ENCODE measurements around the gene LDHD. TPM values are rescaled to one million over a fixed set of nuclear protein-coding genes. Genes with fewer than 3 reads are reported as not detected.
"Not testable (repeated sequence)": the region's sequence is repeated elsewhere in the genome, so short reads cannot be mapped to it uniquely, and the experiment has no call there.

LDHD gene
- total RNA-seq, 1 experiment from 2014 or later: 0.96 TPM

- peak; percentile 15 for DNase-seq (ENCODE audit: low read depth)
Measured at GRCh38 chr16:75099738-75100602, 16.6 kb downstream of the LDHD start.

- no peak for DNase-seq (ENCODE audit: low read depth)
Measured at GRCh38 chr16:75099075-75099667, 17.4 kb downstream of the LDHD start.

- DNase-seq (ENCODE audit: low read depth): no peak
Measured at GRCh38 chr16:75097941-75098901, 18.4 kb downstream of the LDHD start.

GRCh38 chr16:75097191-75097761 is 19.3 kb downstream of the LDHD start:
- no peak for DNase-seq (ENCODE audit: low read depth)

- no peak for DNase-seq (ENCODE audit: low read depth)
Measured at GRCh38 chr16:75096656-75097055, 19.9 kb downstream of the LDHD start.

GRCh38 chr16:75095204-75095621 is 21.4 kb downstream of the LDHD start:
- no peak for DNase-seq (ENCODE audit: low read depth)

GRCh38 chr16:75093598-75094540 is 22.7 kb downstream of the LDHD start:
- DNase-seq (ENCODE audit: low read depth): no peak

- no peak for DNase-seq (ENCODE audit: low read depth)
Measured at GRCh38 chr16:75092777-75093176, 23.8 kb downstream of the LDHD start.

GRCh38 chr16:75091619-75092018 is 25.0 kb downstream of the LDHD start:
- not testable (repeated sequence) for DNase-seq (ENCODE audit: low read depth)

- DNase-seq (ENCODE audit: low read depth): not testable (repeated sequence)
Measured at GRCh38 chr16:75090899-75091298, 25.7 kb downstream of the LDHD start.

- DNase-seq (ENCODE audit: low read depth): no peak
Measured at GRCh38 chr16:75089486-75090202, 26.9 kb downstream of the LDHD start.

GRCh38 chr16:75088934-75089333 is 27.6 kb downstream of the LDHD start:
- no peak for DNase-seq (ENCODE audit: low read depth)

- no peak for DNase-seq (ENCODE audit: low read depth)
Measured at GRCh38 chr16:75088216-75088615, 28.4 kb downstream of the LDHD start.

- no peak for DNase-seq (ENCODE audit: low read depth)
Measured at GRCh38 chr16:75087375-75087979, 29.1 kb downstream of the LDHD start.

- no peak for DNase-seq (ENCODE audit: low read depth)
Measured at GRCh38 chr16:75086688-75087374, 29.7 kb downstream of the LDHD start.

- no peak for DNase-seq (ENCODE audit: low read depth)
Measured at GRCh38 chr16:75086281-75086680, 30.3 kb downstream of the LDHD start.

- no peak for DNase-seq (ENCODE audit: low read depth)
Measured at GRCh38 chr16:75085556-75085955, 31.0 kb downstream of the LDHD start.

- DNase-seq (ENCODE audit: low read depth): no peak
Measured at GRCh38 chr16:75083813-75084212, 32.8 kb downstream of the LDHD start.

All from RPMI7951 (cell line).